Measurements from ENCODE around the gene NSMCE1. TPM values are rescaled to one million over a fixed set of nuclear protein-coding genes. Genes with fewer than 3 reads are reported as not detected.

Gene NSMCE1, protein sequence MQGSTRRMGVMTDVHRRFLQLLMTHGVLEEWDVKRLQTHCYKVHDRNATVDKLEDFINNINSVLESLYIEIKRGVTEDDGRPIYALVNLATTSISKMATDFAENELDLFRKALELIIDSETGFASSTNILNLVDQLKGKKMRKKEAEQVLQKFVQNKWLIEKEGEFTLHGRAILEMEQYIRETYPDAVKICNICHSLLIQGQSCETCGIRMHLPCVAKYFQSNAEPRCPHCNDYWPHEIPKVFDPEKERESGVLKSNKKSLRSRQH
- total RNA-seq, result 29.5 TPM

DNA sequence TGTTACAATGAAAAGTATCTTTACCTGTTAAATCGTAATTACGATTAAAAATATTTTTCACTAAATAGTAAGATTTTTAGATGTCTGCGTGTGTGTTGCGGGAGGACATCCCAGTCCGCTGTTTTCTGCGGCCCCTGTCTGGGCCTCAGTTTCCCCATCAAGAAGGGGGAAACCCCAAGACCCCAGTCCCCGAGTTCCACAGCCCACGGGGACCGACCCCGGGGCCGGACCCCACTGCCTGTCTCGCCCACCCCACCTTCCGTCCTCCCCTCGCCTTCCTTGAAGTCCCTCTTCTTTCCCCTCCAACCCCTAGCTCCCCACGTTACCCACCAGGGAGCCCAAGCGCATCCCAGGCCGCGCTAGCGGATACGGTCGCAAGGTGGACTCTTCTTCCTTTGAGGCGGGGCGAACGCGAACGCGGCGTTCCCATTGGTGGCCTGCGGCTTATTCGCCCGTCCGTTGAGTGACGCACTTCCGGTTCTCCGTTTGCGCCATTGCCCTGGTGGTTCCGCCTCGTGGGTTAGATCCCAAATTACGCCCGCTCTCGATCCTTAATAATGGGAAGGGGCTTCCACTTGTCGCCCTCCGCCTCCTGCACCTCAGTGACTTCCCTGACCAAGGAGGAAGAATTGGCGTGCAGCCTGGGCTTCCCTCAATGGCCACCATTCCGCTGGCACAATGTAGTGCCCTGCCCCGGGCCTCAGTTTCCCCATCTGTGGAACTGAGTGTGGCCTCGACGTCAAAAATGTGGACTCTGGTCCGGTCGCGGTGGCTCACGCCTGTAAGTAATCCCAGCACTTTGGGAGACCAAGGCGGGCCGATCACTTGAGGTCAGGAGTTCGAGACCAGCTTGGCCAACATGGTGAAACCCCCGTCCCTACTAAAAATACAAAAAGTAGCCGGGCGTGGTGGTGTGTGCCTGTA, at the start of gene NSMCE1:
TSS of gene NSMCE1 (minus strand) at position 397 of the 924 bp plus-strand sequence. CDS start 11,202 bp downstream, outside the sequence.
- no peaks in the 10 kb centered on the region for H3K27me3 ChIP-seq (ENCODE audit: insufficient read depth, low read length)
- peaks cover 58% of the 10 kb centered on the region for H3K4me1 ChIP-seq (ENCODE audit: insufficient read depth, low read length)
- H3K9me3 ChIP-seq (ENCODE audit: low read depth, low read length), result no peaks in the 10 kb centered on the region
- peak within 1 kb of the TSS; percentile 91 for H3K4me3 ChIP-seq (ENCODE audit: low read length)

DNA sequence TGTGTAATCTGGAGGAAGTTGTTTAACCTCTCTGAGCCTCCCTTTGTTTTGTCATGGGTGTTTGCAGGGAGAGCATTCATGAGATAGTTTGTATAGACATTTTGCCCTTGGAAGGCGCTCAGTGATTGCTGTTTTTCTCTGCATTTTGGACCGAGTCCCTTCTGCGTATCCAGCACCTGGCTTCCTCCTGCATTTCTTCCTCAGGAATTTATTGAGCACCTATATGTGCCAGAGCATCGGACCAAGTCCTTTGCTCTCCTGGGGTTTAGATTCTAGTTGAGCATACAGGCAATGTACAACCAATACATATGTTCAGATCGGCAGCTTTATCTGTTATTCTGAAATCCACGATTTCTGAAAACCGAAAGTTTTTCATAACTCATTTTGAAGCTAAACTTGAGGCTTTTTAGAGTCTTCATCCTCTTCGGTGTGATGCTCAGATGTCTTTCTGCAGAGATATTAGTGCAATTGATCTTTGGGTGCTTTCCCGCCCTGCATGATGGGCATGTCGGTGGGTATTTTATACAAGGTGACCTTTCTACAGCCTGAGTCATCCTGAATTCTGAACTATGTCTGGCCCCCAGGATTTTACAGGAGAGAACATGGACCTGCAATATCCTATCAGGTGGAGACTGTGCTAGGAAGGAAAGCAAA, 49.3 kb upstream of the NSMCE1 start:
- no peaks in the 10 kb centered on the region for H3K27me3 ChIP-seq (ENCODE audit: insufficient read depth, low read length)
- H3K4me3 ChIP-seq (ENCODE audit: low read length), result peak overlapping the region; percentile 14
- H3K4me1 ChIP-seq (ENCODE audit: insufficient read depth, low read length), result peaks cover 87% of the 10 kb centered on the region
- H3K9me3 ChIP-seq (ENCODE audit: low read depth, low read length), result no peaks in the 10 kb centered on the region

DNA sequence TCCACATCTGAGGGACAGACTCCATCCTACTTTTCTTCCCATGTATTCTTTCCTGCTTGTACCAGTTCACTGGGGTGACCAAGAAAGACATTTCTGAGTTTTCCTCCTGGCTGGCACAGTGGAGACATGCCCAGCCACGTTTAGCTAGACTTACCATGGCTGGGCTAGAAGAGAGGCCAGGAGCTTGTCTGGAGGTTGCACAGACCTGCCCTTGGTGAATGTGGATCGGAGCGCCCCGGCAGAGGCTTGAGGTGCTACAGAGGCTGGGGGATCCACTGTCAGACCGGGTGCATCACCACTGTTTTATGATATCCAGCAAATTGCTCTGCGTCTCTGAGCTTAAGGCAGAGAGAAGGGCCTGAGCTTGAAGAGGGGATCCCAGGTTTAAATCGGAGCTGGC, 48.7 kb upstream of the NSMCE1 start:
- peak overlapping the region; percentile 85 for H3K4me3 ChIP-seq (ENCODE audit: low read length)
- H3K4me1 ChIP-seq (ENCODE audit: insufficient read depth, low read length), result peaks cover 86% of the 10 kb centered on the region
- no peaks in the 10 kb centered on the region for H3K9me3 ChIP-seq (ENCODE audit: low read depth, low read length)
- no peaks in the 10 kb centered on the region for H3K27me3 ChIP-seq (ENCODE audit: insufficient read depth, low read length)

DNA sequence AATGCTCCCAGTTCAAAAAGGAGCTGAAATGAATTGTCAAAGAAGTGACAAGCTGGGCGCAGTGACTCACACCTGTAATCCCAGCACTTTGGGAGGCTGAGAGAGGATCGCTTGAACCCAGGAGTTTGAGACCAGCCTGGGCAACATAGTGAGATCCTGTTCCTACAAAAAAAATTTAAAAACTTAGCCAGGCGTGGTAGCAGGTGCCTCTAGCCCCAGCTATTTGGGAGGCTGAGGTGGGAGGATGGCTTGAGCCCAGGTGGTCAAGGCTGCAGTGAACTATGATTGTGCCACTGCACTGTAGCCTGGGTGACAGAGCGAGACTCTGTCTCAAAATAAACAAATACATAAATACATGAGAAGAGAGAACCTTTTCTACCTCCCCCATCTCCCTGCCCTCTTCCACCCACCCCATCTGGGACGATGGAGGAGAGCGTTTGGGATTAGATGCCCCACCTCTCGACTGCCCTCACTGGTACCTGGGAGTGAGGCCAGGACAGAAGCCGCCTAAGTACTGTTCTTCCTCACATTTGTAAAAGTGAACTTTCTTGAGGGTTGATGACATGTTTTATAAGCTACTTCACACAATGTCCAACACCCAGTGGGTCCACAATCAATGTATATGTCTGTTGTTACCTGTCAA, 47.6 kb upstream of the NSMCE1 start:
- no peaks in the 10 kb centered on the region for H3K9me3 ChIP-seq (ENCODE audit: low read depth, low read length)
- H3K4me3 ChIP-seq (ENCODE audit: low read length), result peak overlapping the region; percentile 85
- no peaks in the 10 kb centered on the region for H3K27me3 ChIP-seq (ENCODE audit: insufficient read depth, low read length)
- peaks cover 78% of the 10 kb centered on the region for H3K4me1 ChIP-seq (ENCODE audit: insufficient read depth, low read length)

DNA sequence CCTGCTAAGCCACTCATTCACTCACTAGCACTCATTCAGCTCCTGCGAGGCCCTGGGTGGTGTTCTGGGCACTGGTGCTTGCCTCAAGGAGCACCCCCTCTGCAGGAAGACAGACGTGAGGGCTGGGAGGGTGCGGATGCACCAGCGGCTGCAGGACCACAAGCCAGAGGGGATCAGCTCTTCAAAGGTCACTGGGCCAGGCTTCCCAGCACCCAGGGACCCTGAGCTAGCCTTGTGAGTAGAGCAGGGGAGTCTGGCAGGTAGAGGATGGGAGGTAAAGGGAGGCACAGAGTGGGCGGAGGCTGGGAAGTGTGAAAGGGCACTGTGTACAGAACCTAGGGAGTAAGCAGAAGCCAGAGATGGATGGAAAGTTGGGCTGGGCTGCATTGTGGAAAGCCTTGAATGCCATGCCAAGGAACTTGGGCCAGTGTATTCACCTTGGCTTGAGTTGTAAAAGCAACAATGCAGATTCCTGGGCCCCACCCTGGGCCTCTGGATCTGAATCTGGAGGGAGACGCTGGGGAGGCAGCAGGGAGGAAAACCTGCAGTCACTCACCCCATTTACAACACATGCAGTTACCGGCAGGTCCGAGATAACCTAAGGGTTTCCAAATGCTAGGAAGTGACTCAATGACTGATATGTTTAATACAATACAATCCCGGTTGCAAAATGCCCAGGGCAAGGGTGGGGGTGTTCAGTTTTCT, 46.9 kb upstream of the NSMCE1 start:
- H3K9me3 ChIP-seq (ENCODE audit: low read depth, low read length), result no peaks in the 10 kb centered on the region
- peak overlapping the region; percentile 85 for H3K4me3 ChIP-seq (ENCODE audit: low read length)
- peaks cover 71% of the 10 kb centered on the region for H3K4me1 ChIP-seq (ENCODE audit: insufficient read depth, low read length)
- no peaks in the 10 kb centered on the region for H3K27me3 ChIP-seq (ENCODE audit: insufficient read depth, low read length)

DNA sequence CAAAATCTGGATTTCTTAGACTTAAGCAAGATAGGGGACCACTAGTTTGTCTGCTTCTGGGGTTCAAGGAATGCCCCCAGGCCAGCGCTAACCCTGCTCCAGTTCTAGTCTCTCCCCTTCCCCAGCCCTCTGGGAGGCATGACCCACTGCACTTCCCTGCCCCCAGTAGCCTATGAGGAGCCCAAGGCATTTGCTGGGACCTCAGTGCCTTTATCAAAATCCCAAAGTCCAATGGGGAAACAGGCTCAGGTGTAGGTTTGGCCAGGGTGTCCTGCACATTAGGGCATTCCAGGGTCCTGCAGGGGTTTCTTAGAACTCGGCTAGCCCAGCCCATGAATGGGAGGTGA, 46.4 kb upstream of the NSMCE1 start:
- peak overlapping the region; percentile 85 for H3K4me3 ChIP-seq (ENCODE audit: low read length)
- no peaks in the 10 kb centered on the region for H3K27me3 ChIP-seq (ENCODE audit: insufficient read depth, low read length)
- peaks cover 66% of the 10 kb centered on the region for H3K4me1 ChIP-seq (ENCODE audit: insufficient read depth, low read length)
- no peaks in the 10 kb centered on the region for H3K9me3 ChIP-seq (ENCODE audit: low read depth, low read length)

DNA sequence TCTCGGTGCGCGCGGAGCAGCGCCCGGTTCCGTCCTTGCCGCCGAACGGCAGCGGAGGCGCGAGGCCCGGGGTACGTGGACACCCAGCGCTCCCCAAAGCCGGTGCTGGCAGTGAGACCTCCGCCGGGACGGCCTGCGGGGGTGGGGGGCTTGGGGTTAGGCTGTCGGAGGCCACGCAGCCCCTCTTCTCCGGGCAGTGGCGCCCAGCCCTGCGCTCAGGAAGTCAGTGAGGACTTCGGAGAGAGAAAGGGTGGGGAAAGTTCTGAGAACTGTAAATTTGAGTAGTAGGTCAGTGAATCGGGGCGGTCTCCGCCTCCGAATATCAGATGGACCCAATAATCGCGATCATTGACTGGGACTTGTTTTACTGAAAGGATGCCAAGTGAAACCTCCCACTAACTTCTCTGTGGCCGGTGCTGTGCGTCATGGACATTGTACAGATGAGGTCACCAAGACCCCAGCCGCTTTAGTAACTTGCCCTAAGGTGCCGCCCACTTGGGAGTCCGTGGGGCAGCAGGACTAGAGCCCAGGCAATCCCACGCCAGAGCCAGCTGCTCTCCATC, 45.7 kb upstream of the NSMCE1 start:
- H3K9me3 ChIP-seq (ENCODE audit: low read depth, low read length), result no peaks in the 10 kb centered on the region
- H3K27me3 ChIP-seq (ENCODE audit: insufficient read depth, low read length), result no peaks in the 10 kb centered on the region
- H3K4me1 ChIP-seq (ENCODE audit: insufficient read depth, low read length), result peaks cover 59% of the 10 kb centered on the region
- H3K4me3 ChIP-seq (ENCODE audit: low read length), result peak overlapping the region; percentile 85

DNA sequence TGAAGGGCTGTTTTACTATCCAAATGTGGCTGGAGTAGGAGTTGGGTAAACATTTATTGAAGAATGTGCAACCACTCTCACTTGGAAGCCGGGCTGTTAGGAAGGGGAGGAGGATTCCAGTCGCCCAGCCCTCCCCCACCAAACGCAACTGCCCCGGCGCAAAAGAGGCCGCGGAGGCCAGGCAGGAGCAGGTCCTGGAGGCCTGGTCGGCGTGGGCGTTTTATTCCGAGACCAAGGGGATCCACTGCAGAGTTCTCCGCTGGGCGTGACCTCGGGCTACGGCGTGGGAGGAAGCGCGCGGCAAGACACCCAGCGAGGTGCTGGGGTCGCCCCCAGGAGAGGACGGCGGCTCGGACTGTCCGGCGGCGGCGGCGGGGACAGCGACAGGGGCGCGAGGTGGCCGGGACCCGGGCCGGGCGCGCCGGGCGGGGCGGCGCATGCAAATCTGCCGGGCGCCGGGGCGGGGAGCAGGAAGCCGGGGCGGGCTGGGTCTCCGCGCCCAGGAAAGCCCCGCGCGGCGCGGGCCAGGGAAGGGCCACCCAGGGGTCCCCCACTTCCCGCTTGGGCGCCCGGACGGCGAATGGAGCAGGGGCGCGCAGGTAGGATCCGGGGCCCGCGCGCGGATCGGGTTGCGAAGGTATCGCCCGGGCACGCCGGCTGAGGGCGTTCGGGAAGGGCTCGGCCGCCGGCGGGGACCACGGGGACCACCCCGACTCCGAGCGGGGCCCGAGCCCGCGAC, 45.0 kb upstream of the NSMCE1 start, which contains the start of gene IL4R:
TSS of gene IL4R (plus strand) at position 553 of the 739 bp plus-strand sequence. CDS start 26,230 bp downstream, outside the sequence.
- Histone ChIP-seq H3K9me3 (ENCODE audit: low read depth, low read length) (no peaks in the 10 kb centered on the region), H3K4me1 (ENCODE audit: insufficient read depth, low read length) (peaks cover 52% of the 10 kb centered on the region), H3K4me3 (ENCODE audit: low read length) (peak within 1 kb of the TSS; percentile 85), H3K27me3 (ENCODE audit: insufficient read depth, low read length) (no peaks in the 10 kb centered on the region)

DNA sequence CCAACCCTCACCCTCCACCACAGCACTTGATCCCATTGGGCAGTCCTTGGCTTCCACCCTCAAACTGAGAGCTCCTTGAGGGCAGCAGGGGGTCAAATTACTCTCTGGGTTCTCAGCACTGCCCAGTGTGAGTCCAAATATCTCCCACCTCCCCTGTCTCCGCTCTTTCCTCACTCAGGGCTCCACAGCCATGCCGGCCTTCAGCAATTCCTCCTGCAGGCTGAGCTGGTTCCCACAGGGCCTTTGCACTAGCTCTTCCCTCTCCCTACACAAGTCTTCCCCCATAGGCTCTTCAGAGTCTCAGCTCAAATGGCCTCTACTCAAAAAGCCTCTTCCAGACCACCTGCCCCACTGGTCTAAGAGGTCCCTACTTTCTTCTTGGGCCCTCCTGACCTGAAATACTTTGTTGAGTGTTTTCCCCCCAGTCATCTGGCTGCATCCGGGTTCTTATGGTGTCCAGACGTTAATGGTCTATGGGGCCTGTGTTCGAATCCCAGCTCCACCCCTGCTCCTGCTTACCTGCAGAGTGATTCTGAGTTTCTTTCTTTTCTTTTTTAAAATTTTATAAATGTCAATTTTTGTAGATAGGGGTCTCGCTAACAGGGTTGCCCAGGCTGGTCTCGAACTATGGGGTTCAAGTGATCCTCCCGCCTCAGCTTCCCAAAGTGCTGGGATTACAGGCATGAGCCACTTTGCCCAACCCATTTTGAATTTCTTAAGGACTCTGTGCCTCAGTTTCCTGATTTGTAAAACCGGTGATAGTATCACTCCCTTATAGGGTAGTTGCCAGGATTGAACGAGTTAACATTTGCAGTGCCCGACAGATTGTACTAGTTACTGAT, 44.2 kb upstream of the NSMCE1 start:
- peak overlapping the region; percentile 85 for H3K4me3 ChIP-seq (ENCODE audit: low read length)
- H3K27me3 ChIP-seq (ENCODE audit: insufficient read depth, low read length), result no peaks in the 10 kb centered on the region
- no peaks in the 10 kb centered on the region for H3K9me3 ChIP-seq (ENCODE audit: low read depth, low read length)
- H3K4me1 ChIP-seq (ENCODE audit: insufficient read depth, low read length), result peaks cover 44% of the 10 kb centered on the region

DNA sequence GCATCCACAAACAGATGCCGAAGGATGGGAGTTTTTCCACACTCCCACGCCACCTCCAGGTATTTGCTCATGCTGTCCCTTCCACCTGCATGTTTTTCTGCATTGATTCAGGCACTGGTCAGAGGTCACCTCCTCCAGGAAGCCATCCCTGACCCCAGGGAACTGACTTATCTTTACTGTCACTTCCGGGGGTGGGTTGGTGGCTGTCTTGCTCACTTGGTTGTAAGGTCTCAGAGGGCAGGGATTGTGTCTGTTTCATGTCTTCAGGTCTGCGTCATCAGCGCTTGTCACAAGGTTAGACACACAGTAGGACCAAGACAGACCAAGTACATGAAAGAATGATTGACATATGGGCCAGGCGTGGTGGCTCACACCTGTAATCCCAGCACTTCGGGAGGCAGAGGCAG, 43.3 kb upstream of the NSMCE1 start:
- H3K27me3 ChIP-seq (ENCODE audit: insufficient read depth, low read length), result no peaks in the 10 kb centered on the region
- no peaks in the 10 kb centered on the region for H3K9me3 ChIP-seq (ENCODE audit: low read depth, low read length)
- no peak overlapping the region for H3K4me3 ChIP-seq (ENCODE audit: low read length)
- peaks cover 35% of the 10 kb centered on the region for H3K4me1 ChIP-seq (ENCODE audit: insufficient read depth, low read length)

DNA sequence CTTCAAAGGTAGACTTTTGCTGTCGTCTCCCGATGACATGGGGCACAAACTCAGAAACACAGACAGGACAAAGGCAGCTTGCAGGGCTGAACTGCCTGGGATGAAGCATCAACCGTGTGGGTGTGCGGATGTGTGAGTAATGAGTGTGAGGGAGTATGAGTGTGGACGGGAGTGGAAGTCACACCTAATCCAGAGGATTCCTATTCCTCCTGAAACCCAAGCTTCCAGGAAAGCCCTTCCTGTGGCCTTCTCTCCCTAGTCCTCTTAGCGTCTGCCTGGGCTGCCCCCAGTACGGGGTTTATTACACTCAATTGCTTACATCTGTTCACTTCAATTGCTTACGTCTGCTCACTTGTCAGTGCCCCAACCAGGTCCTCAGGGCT, 42.9 kb upstream of the NSMCE1 start:
- Histone ChIP-seq H3K4me1 (ENCODE audit: insufficient read depth, low read length) (peaks cover 31% of the 10 kb centered on the region), H3K9me3 (ENCODE audit: low read depth, low read length) (no peaks in the 10 kb centered on the region), H3K27me3 (ENCODE audit: insufficient read depth, low read length) (no peaks in the 10 kb centered on the region), H3K4me3 (ENCODE audit: low read length) (no peak overlapping the region)

DNA sequence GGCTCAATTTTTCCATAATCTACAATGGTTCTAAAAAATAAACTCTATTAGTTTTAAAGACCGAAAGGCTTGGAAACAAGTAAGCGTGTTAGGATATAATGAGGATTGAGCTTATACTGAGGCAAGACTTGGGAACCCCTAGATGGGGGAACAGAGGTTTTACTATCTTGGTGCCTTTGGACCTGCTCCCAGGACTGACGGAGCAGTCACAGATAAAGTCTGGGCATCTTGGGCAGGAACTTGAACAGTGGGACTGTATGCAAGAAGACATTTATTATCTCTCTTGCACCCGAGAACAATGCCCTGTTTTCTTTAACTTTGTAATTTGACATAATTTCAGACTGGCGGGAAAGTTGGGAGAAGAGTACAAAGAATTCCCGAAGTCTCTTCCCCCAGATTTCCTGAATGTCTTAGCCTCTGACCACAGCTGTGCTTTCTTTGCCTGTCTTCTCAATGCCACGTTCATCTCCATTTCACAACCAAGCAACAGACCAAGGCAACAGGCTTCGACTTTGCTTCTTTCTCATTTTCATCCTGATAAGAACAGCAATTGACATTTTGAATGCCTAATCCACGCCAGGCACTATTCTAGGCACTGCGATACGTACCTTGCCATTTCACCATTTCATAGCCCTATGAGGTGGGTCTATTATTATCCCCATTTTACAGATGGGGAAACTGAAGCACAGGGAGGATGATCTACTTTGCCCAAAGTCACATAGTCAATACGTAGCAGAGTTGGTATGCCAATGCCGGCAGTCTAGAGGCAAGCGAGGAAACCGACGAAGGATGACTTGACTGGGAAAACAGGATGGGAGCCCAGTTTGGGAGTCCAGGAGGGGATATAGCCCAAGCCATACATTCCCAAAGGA, 42.2 kb upstream of the NSMCE1 start:
- no peaks in the 10 kb centered on the region for H3K27me3 ChIP-seq (ENCODE audit: insufficient read depth, low read length)

More for the DNA sequence above, 42.2 kb upstream of the NSMCE1 start:
- Histone ChIP-seq H3K4me1 (ENCODE audit: insufficient read depth, low read length) (peaks cover 26% of the 10 kb centered on the region), H3K9me3 (ENCODE audit: low read depth, low read length) (no peaks in the 10 kb centered on the region), H3K4me3 (ENCODE audit: low read length) (no peak overlapping the region)

Measured in mononuclear cell (primary cell).